ENCODE data around the gene ADCYAP1R1. TPM values are rescaled to one million over a fixed set of nuclear protein-coding genes. Genes with fewer than 3 reads are reported as not detected.

Gene ADCYAP1R1
- total and polyA plus RNA-seq, 2 of the 8 experiments (the other 6 are each of a cell fraction or from before 2014, with no cell fraction given) = 14.4 to 14.6 TPM

DNA sequence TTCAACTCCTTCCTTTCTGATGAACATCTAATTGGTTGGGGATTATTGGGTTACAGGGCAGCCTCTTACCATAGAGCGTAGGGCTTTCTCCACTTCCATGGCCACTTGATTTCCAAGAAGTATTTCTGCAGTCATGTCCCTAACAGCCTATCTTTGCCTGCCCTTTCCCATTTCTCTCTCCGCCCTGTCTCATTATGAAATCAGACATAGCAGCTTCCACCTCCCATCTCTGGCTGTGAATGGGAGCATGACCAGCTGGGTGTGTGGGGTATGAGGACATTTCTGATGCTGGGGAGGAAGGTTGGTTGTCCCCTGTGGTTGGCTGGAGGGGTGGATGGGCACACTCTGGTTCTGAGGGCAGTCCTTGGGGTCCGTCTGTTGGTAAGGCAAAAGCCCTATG is 41.2 kb downstream of the ADCYAP1R1 start (continued):
- TF ChIP-seq YY1 (IDR thresholded peaks at IDR 0.05; ENCODE audit: low read depth, low read length) (no peak), SUZ12 (IDR thresholded peaks at IDR 0.05; ENCODE audit: low read length) (no peak), CBX5 (IDR thresholded peaks at IDR 0.05; ENCODE audit: low read depth, low read length) (no peak)
- TF ChIP-seq, protein P1, sequence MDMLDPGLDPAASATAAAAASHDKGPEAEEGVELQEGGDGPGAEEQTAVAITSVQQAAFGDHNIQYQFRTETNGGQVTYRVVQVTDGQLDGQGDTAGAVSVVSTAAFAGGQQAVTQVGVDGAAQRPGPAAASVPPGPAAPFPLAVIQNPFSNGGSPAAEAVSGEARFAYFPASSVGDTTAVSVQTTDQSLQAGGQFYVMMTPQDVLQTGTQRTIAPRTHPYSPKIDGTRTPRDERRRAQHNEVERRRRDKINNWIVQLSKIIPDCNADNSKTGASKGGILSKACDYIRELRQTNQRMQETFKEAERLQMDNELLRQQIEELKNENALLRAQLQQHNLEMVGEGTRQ (IDR thresholded peaks at IDR 0.05; ENCODE audit: low read length) = no peak
- TF ChIP-seq, protein P2, sequence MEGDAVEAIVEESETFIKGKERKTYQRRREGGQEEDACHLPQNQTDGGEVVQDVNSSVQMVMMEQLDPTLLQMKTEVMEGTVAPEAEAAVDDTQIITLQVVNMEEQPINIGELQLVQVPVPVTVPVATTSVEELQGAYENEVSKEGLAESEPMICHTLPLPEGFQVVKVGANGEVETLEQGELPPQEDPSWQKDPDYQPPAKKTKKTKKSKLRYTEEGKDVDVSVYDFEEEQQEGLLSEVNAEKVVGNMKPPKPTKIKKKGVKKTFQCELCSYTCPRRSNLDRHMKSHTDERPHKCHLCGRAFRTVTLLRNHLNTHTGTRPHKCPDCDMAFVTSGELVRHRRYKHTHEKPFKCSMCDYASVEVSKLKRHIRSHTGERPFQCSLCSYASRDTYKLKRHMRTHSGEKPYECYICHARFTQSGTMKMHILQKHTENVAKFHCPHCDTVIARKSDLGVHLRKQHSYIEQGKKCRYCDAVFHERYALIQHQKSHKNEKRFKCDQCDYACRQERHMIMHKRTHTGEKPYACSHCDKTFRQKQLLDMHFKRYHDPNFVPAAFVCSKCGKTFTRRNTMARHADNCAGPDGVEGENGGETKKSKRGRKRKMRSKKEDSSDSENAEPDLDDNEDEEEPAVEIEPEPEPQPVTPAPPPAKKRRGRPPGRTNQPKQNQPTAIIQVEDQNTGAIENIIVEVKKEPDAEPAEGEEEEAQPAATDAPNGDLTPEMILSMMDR (IDR thresholded peaks at IDR 0.05; ENCODE audit: control extremely low read depth in 1 of 3, insufficient read depth in 1 of 3, low read depth in 1 of 3, low read length in 3 of 3) = no peak
